HTERT RPE-1 (cell line): Measurements from ENCODE around the gene ORMDL3.
"Not testable (repeated sequence)": the region's sequence is repeated elsewhere in the genome, so short reads cannot be mapped to it uniquely, and the experiment has no call there.

Experiments
- in situ Hi-C: fragments of 300-500 bp; cut with MboI; formaldehyde crosslinking; loops from 4 replicates; pipeline ENCODE4 v1.14.3; 2020; ENCODE audit warnings: low sequenced_read_pairs

ORMDL3 gene

DNA sequence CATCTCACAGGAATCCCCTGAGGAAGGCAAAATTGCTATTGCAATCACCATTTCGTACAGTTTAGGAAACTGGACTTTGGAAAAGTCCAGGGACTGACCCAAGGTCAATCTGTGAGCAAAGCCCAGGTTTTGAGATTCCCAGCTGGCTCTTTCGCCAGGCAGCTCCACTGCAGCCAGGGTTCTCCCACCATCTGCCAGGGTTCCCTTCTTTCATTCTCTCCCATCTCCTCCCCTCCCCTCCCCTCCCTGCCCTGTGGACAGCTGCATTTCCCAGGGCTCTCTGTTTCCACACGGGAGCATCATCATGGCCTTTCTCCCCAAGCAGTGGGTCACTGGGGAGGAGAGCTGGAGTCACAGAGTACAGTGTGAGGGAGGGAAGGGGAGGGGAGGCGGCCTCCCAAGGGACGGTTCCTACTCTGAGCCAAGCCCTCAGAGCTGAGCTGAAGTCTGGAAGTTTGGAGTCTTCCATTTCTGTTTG, 23.5 kb upstream of the ORMDL3 start:
- in situ Hi-C loops, result no loop called here

DNA sequence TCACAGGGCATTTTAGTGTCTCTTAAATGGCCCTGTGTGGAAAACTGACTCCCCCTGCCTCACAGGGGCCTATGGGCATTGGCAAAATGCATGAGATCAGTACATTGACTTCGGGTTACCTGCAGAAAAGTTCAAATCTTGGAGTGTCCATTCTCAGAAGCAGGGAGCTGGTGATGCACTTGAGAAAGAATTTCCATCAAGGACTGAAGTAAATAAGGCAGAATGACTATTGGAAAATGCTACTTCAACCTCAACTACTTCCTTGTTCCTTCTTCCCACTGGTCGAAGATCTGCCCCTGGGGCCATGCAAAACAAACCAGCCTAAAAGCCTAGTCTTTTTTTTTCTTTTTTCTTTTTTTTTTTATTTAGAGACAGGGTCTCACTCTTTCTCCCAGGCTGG, 21.6 kb upstream of the ORMDL3 start:
- in situ Hi-C loops, result no loop called here

DNA sequence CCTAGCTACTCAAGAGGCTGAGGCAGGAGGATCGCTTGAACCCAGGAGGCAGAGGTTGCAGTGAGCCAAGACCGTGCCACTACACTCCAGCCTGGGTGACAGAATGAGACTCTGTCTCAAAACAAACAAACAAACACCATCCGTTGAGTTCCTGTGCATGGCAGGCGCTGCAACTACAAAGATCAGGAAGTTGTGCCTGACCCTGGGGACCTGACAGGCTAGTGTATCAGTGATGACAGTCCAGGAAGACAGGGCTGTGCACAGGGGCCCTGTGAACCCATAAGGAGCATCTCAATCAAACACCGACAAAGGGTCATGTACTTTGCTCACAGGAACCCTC, 21.1 kb upstream of the ORMDL3 start:
- in situ Hi-C loops, result not testable (repeated sequence)

DNA sequence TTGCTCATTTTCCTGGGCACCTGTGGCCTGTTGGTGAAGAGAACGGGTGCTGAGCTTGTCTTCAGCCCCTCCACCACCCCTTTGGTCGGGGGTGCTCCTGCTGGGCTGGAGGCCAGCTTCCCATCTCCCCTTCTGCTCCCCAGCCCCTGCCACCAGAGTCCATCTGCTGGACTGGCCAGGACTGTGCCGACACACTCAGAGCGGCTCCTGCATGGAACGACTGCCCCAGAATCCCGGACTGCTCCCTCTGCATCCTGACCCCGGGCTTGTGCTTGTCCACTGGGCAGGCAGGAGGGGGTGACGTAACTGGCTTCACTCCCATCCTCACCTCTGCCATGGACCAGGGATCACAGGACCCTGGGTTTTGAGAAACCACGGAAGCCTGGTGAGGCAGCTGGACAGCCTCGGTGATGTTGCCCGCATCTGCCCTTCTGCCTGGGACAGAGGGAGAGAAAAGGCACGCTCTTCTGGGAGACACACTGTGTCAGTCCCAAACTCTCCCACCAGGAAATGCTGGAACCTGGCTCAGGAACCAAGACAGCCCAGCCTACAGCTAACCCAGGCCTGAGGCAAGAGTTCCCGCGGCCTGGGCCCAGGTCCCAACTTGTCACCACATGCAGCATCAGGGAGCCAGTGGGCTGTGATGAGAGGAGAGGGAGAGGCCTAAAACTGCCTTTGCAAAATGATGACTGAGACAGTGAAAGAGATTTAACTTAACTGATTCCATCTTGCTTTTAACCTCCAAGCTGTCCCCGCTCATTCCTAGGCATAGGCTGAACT, 19.3 kb upstream of the ORMDL3 start:
- in situ Hi-C loops, result no loop called here

DNA sequence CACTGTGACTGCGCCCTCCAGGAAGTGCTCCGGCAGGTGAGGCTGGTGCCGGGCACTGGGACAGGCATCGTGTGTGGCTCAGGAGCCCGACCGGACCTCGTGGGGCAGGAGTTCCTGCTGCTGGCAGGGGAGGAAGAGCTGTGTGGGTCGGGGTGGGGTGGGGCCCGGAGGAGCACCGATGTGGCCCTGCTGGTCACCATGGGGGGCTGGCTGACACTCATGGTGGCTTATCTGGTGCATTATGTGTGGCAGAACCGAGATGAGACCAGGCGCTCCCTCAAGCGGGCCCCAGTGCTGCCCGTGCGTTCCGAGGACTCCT, 17.0 kb upstream of the ORMDL3 start:
- in situ Hi-C loops, result no loop called here

DNA sequence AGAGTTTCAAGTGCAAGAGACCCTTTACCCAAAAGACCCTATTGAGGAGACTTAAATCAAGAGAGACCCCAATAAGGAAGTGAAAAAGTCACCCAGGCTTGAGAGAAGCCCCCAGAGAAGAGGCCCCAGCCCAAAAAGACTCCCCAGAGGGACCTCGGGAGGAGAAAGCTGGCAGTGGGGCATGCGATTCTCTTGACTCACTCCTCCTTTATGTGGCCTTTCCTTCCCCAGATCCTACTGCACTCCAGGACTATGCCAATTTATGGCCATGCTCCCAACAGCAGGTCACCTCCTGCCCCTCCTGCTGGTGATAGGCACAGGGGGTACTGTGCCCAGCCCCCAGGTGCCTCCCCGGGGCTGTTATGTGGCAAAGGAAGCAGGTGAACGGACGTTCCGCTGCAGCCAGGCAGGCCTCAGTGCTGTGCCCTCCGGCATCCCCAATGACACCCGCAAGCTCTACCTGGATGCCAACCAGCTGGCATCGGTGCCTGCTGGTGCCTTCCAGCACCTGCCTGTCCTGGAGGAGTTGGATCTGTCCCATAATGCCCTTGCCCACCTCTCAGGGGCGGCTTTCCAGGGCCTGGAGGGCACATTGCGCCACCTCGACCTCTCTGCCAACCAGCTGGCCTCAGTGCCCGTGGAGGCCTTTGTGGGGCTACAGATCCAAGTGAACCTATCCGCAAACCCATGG, 16.4 kb upstream of the ORMDL3 start:
- in situ Hi-C loops, result no loop called here

DNA sequence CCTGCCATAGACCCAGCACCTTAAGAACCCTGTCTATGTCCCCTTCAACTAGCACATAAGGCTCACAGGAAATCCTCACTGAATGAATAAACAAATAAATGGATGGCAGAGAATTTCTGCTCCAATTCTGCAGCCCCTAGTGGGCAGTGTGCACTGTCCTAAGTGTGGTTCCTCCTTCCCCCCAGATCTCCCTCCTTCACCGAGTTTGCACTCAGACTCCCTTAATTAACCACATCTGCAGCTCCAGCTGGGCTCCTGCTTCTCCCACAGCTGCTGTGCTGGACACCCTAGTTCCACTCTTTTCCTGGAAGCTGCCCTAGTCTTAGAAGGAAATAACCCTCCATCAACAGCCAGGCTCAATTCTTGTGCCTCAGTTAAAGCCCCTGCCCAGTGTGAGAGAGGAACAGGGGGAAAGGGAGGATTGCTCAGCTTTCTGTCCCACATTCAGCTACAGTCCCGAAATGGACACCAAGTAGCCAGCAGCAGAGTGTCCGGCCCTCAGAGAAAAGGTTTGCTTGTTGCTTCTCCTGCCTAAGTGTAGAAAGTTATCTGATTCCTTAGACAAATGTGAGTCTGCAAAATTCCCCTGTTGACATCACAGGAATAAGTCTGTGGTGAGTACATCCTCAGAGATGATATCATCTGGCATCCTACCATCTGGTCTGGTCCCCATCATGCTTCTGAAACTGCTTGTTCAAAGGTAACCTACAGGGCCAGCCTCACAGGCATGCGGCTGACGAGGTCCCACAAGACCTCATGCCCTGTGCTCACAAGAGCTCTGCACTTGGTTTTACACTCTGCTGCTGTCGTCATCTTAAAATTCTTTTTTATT, 12.4 kb upstream of the ORMDL3 start:
- in situ Hi-C loops, result no loop called here

DNA sequence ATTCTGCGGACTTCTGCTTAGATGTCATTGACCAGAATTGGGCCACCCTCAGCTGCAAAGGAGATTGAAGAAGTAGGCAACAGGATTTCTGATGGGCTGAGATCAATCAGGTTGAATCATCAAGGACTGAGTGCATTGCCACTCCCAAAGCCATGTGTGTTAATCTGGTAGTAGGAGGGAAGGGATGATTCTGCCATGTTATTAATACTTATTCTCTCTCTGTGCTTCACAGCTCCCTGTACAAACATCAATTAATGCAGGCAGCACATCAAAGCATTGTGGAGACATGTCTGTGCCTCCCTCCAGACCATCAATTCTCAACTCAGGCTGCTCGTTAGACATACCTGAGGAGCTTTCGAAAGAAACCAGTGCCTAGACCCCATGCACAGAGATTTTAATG, 11.7 kb upstream of the ORMDL3 start:
- in situ Hi-C loops, result no loop called here

DNA sequence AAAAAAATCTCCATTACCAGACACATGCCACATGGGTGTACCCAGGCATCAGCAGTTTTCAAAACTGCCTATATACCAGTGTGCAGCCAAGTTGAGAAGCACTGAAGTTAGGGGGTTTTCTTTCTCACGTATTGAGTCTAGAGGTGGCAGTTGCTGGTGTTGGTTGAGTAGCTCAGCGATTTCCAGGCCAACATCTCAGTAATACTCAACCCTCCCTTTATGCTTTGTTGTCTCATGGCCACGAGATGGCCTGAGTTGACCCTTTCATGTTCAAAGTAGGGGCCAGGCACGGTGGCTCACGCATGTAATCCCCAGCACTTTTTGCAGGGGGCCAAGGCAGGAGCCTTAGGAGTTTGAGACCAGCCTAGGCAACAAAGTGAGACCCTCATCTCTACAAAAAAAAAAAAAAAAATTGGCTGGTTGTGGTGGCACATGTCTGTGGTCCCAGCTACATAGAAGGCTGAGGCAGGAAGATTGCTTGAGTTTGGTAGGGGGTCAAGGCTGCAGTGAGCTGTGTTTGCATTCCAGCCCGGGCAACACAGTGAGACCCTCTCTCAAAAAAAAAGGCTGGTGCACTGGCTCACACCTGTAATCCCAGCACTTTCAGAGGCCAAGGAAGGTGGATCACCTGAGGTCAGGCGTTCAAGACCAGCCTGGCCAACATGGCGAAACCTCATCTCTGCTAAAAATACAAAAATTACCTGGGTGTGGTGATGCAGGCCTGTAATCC, 10.9 kb upstream of the ORMDL3 start:
- in situ Hi-C loops, result no loop called here

DNA sequence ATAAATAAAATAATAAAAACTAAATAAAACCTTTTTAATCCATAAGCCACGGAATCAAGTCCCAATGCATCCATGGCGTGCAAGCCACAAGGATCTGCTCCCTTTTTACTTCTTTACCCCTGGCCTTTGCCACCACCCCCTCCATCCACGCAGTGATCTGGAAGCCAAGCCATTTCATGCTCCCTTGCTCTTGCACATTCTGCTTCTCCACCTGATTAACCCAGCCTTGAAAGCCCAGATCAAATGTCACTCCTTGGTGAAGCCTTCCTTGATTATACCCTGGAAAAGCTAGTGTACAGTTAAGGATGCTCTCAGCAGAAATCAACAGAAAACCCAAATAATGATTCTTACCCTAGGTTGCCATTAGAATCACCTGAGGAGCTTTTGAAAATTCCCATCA, 10.0 kb upstream of the ORMDL3 start:
- in situ Hi-C loops, result no loop called here

DNA sequence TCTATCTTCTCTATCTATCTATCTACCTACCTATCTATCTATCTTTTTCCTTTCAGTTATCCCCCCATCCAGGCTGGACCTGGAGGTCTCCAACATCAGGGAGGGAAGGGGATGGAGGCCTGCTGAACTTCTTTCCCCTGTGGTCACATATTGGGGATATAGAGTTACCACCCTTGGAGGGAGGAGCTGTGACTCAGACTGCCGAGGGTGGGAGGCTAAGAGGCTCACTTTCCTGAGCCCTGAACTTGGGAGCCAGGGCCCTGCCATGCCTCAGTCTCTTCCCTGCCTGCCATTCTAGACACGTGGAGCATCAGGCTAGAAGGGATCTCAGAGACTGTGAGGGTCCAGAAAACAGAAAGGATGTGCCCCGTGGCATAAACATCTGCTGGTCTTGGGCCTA, 8.5 kb upstream of the ORMDL3 start:
- in situ Hi-C loops, result no loop called here

DNA sequence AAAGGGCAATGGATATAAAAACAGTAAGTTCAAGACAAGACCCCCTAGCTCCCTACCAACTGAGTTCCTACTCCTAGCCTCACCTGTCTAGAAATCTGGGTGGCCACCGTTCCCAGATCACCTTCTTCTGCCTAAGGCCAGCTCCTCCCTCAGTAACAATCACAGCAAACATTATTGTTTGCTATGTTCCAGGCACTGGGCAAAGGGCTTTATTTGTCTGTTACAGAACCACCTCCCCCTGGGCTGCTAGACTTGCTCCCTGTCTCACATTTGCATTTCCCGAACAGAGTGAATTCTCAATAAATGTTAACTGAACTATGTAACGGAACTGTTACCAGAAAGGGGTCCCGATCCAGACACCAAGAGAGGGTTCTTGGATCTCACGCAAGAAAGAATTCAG, 6.9 kb upstream of the ORMDL3 start:
- in situ Hi-C loops, result no loop called here

DNA sequence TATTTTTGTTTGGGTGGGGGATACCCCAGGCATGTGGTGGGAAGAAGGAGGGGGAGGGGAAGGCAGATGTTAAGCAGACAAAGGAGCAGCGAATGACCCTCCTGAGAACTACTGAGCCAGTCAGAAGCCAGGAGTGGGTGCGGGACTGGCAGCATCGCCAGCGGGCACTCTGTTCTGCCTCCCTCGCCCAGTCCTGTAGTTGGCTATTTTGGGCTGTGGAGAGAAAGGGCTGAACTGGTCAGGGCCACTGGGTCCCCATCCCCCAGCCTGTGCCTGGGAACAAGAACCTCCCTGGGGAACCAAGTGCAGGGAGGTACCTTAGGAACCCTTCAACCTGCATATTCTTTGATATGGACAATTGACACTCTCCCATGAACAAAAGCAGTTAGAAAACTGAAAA, 6.5 kb upstream of the ORMDL3 start:
- in situ Hi-C loops, result no loop called here

DNA sequence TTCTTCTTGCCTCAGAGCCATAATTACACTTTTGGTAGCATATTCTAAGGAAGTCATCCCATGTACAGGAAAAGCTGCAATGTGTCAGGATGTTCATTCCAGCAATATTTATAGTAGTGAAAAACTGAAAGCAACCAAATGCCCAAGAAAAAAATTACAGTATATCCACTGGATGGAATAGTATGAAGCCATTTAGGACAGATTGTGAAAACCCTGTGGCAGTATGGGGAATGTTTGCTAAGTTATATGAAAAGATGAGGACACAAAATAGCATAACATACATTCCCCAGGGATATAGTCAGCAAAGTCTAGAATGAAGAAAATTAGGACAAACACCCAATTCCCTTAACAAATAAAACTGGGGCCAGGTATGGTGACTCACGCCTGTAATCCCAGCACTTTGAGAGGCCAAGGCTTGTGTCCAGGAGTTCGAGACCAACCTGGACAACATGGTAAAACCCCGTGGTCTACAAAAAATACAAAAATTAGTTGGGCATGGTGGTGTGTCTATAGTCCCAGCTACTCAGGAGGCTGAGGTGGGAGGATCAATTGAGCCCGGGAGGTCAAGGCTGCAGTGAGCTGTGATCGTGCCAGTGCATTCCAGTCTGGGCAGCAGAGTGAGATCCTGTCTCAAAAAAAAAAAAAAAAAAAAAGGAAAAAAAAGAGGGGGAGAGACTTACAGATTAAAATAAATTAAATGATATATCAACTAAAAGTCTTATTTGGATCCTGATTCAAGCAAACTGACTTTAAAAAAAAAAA, 2.4 kb upstream of the ORMDL3 start:
- in situ Hi-C loops, result no loop called here

DNA sequence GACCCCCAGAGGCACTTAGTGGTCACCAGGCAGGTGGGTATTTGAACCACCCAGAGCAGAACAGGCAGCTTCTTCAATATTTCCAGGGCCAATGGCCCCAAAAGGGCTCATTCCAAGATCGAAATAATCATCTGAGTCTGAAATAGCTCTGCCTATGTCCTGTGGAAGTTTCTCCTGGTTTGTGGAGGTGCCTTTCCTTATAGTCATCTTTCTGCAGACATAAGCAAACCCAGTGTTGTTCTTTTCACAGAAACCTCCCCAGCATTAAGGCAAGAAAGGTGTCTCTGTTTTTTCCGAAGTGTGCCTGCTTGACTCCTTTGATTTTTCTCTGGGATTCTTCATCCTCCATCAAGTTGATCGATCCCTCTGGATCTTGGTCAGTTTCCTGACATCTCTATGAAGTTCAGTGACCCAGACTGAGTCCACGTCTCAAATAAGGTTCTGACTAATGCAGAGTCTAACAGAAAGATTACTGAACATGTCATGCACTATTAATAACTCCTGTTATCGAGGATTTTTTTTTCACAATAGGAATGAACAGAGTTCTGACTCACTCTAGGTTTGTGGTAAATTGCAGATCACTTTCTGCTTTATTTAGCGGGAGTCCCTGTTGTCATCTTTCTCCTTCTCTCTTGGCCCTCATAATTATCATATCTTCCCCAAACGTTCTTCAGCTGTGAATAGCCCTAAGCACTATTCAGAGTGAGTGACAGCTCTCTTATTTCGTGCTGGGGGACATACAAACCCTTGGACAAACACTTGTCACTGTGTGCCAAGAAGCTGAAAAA, 1.7 kb upstream of the ORMDL3 start:
- in situ Hi-C loops, result no loop called here

DNA sequence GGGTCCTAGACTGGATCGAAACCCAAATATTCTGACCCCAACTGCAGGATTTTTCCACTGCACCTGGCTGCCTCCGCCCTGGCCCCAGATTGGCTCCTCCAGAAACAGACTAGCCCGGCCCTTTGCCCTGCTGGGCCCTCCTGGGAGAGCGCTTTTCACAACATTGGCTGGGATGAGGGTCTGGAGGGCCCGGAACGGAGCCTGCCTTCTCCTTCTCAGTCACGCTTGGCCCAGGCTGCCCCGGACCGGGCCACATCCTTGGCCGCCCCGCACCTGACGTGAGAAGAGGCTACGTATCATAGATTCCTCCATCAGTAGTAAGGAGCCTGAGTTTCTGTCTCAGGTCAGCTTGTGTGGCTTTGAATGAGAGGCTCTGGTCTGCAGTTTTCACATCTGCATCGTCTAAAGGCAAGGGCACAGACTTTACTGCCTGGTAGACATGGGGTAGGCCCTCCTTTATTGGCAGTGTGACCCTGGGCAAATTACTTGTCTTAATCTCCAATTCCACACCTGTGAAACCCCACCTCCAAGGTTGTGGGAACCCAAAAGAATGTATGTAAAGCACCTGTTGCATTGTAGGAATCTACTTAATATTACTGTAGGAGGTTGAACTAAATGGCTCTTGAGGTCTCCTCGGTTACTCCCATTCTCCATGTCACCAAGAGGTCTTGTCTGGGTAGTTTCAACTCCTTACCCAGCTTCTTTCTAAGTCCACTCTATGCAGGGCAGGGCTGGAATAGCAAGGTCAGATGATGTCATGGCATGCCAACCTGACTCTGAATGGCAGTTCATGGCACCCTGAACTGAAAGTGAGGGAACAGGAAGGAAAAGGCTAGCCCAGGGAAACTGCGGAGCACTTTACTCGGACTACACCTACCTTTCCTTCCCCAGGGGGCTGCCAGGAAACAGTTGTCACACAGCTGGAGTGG, 792 bp upstream of the ORMDL3 start:
- in situ Hi-C loops, result no loop called here

DNA sequence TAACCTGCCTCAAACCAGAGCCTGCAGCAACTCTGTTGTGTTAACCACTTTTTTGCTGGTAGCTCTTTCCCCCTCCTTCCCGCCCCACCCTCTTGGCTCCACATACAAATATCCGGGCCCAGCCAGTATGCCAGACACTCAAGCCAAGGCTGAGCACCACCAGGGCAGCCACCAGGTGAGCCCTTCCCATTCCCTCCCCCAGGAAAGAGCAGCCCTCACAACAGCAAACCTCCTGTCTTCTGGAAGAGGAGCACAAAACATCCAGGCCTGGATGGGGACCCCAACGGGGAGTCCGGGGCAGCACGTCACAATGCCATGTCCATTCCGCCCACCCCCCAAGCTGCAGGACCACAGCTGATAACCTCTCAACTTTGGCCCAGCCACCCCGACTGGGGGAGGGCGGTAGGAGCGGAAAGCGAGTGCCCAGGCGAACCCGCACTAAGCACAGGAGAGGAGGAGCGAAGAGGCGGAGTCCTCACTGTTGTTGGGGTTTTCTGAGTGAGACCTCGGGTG, 757 bp downstream of the ORMDL3 start:
- in situ Hi-C loops, result no loop called here

DNA sequence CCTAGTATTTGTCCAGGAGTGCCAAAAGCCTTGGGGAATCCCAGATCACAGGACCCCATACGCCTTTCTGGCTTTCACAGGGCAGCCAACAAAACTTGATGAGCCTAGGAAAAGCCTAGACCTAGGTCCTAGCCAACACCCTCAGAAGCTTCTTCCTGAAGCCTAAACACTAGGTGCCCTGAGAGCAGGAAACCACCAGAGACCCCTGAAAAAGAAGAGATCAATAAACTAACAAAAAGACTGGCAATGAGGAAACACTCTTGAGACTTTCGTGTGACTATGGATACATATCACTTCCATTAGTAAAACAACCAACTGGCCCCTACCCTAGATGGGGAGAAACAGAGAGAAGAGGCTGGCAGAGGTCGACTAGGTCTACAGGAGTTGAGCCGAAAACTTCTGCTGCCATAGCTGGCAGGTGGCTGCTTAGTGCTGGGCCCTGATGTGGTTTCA, 1.2 kb downstream of the ORMDL3 start:
- in situ Hi-C loops, result no loop called here
